GM21515 (cell line): ENCODE measurements around the gene ARHGAP26.

Experiments used
- ATAC-seq: cut with Tn5 transposase; IDR thresholded peaks from one replicate; pipeline ENCODE4 v1.9.1; 2021; ENCODE audit not compliant: unreplicated experiment

Gene ARHGAP26

DNA sequence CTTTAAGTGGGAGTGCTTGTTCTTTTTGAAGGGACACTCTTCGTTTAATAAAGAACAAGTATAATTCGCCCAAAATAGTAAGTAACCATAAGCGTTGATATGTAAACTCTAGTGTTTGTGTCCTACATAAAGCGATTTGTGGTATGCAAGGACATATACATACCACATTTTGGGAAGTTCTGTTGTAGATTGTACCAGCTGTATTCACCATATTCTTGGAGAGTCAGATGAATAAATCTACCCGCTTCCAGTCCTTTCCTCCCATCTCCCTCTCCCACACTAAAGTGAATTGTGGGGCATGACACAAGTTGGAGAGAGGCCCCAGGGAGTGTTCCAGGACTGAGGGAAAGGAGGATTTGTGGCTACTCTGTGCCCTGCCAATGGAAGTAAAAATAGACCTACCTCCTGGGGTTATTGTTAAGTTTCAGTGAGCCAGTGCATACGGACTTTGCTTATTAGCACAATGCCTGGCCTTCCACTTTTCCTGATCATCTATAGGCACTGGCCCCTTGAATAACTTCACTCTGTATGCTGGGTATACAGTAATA is 40.6 kb downstream of the ARHGAP26 start:
- ATAC-seq, result no peak

DNA sequence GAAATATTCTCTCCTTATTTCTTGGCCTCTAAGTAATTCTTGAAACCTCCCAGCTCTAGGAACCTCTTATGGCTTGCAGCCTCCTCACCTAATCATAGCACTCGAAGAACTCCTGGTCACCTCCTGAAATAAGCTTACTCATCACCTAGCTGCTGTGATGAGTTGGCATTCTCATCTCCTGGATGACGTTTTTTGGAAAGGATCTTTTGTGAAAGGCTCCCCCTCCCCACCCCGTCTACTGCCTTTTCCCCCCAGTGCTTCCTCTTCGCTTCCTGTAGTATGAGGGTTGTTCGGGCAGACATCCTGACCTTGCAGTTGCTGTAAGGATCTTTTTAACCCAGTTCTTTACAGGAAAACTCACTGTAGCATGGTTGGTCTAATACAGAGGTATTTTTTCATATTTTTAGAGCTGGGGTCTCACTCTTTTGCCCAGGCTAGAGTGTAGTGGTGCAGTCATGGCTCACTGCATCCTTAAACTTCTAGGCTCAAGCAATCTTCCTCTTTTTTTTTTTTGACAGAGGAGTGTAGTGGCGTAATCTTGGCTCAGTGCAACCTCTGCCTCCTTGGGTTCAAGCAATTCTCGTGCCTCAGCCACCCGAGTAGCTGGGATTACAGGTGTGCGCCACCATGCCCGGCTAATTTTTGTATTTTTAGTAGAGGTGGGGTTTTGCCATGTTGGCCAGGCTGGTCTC is 41.8 kb downstream of the ARHGAP26 start:
- no peak for ATAC-seq

DNA sequence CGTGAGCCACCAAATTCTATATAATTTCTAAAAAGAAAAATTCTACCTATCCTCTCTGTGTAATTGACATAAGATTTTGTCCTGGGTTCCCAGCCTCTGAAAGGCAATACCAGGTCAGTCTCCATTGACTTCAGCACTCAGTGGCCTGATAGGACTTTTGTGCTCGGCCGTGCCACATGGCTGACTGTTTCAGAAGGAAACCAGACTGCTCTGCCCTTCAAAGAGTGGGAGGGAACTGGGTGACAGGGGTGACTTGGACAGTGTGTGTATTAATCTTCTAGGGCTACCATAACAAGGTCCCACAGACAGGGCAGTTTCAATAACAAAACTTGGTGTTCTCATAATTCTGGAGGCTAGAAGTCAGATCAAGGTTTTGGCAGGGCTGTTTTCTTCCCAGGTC is 43.0 kb downstream of the ARHGAP26 start:
- ATAC-seq, result no peak

DNA sequence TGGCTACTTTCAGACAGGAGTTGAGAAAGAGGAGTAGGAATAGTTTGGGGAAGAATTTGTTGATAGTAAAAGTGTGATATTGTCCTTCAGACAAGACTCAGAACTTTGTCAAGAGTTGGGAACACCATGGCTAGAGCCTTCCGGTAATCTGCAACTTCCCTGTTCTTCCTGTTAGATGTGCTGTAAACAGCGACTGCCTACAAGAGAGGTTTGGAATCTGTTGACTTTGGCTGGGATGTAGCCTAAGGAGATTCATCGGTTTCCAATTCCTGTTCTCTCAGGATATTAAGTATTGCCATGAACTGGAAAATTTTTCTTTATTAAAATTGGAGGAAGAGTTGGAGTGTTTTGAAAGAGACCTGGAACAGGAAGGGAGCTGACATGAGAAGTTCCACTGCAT is 43.9 kb downstream of the ARHGAP26 start:
- ATAC-seq, result no peak

DNA sequence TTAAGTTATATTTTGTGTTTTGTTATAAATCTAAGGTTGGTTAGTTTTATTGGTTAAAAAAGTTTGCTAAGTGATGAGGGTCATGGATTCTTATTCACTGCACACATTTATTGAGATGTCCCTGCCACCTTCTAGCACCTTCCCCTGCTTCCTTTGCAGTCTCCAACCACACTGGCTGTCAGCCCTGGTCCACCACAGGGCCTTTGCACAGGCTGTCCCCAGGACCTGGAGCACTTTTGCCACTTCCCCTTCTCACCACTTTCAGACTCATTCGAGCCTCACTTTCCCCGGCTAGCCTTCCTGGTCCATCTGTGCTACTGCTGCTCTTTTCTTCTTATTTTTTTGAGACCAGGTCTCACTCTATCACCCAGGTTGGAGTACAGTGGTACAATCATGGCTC is 45.3 kb downstream of the ARHGAP26 start:
- no peak for ATAC-seq

DNA sequence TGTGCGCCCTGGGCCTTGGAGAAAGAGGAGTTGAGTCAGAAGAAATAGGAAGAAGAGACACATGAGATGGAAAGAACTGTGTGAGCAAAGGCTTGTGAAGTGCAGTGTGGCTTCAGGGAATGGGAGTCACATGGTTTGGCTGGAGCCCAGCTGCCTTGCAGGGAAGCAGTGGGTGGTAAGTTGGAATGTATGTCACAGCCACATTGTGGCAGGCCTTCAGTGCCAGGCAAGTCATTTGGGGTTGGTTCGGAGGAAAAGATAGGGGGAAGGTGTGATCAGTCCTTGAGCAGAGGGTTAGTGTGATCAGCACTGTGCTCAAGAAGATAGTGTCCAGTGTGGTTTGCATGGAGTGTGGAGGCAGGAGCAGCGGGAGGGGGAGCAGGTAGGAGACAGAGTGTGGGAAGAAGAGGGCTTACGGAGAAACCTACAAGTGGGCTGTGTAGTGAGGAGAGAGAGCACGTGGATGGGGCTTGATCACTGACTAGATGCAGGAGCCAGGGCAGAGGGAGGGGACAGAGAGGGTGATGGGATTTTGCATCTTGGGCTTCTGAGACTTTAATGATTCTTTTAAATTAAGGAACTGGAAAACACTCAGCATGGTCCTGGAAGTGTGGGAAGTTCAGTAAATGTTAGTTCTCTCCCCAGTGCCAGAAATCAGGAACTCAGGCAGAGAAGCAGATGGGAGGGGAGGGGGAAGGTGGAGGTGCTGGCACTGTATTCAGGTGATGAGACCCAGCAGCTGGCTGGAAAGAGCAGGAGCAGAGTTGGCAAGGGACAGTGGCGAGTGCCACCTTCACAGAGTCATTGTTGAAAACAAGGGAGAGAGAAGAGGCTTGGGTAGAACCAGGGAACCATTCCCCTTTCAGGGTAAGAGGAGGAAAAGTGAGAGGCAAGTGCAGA is 46.6 kb downstream of the ARHGAP26 start:
- no peak for ATAC-seq

DNA sequence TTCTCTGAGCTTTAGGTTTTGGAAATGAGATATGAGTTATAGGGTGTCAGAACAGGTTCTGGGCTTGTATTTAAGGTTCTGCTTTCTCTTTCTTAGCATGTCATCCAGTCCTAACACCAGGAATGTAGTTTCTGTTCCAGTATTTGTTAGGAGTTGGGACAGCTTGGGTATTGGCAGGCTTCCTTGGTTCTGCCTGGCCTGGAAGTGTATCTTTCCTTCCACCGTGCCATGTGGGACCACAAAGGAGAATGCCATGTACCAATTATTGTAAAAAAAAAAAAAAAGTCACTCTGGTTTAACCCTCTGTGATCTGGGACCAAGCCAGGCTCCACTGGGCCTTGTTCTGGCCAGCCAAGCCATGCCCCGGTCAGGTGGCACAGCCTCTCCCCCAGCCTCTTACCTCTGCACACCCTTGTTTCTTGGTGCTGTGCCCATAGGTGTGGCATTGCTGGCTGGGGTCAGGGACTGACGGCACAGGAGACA is 47.8 kb downstream of the ARHGAP26 start:
- ATAC-seq, result no peak

DNA sequence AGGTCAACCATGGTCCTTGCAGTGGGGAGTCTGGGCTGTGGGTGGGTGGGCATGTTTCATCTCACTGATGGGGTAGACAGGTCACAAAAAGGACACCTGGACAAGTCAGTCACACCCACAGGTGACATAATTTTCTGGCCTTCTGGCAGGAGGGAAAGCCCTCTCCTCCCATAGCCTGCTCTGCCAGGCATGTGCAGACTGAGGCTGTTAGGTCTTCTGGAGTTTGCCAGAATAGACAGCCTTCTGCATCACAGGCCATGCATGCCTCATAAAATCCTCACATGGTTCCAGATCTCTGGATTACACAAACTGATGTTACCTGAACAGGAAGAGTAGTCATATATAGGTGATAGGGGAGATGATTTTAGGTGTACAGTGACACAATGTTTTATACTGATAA is 49.1 kb downstream of the ARHGAP26 start:
- ATAC-seq, result no peak

DNA sequence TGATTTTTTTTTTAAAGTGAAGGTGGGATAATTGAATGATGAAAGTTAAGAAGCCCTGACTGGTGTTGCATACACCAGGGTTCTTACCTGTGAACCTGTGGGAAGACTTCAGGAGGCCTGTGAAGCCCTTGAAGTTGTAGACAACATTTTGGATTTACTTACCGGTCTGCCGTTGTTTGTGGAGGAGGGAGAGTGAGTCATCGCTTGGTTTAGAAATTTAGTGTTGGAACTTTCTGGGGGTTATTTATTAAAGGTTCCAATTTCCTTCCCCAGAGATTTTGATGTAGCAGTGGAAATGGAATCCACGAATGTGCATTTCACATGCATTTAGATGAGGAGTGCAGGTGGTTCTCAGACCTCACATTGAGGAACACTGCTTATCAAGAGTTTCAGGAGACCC is 49.6 kb downstream of the ARHGAP26 start:
- no peak for ATAC-seq

DNA sequence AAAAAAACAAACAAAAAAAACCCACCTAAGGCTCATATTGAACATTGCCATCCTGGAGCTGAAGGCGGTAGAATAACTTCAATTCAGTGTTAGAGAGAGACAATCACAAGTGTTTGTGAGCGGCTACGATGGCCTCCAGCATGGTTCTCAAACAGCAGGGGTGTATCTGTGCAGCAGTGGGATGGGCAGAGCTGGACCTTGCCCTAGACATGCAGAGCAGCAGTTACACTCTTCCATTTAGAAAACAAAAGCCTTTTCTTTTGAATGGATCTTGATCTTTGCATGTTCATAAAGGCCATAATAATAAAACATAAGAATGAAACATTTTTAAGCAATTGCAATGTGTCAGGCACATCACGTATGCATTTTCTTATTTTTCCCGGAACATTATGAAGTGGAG is 50.3 kb downstream of the ARHGAP26 start:
- ATAC-seq, result no peak

DNA sequence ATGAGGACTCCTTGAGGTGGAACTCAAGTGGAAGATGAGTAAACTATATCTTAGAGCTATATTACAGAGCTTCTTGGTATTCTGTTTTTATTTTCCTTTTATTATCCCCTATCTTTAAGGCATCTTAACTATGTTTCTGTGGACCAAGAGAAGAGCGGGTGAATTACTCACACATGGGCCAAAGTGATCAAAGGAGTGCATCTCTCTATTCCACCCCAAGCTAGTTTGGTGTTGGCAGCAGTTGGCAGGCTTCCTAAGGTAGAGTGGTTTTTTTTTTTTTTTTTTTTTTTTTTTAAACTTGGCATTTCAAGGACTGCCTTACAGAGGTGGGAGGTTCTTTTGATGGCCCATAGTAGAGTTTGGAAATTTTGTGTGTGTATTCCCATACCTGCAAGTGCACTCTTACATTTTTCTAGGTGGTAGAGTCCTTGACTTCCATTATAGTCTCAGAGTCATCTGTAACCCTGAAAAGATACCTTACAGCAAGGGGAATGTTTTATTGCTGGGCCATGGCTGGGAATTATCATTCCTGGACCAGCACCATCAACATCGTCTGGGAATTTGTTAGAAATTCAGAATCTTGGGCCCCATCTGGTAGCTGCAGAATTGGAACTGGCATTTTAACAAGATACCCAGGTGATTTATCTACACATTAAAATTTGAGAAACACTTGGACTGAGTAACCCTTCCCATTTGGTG is 51.0 kb downstream of the ARHGAP26 start:
- ATAC-seq, result no peak

DNA sequence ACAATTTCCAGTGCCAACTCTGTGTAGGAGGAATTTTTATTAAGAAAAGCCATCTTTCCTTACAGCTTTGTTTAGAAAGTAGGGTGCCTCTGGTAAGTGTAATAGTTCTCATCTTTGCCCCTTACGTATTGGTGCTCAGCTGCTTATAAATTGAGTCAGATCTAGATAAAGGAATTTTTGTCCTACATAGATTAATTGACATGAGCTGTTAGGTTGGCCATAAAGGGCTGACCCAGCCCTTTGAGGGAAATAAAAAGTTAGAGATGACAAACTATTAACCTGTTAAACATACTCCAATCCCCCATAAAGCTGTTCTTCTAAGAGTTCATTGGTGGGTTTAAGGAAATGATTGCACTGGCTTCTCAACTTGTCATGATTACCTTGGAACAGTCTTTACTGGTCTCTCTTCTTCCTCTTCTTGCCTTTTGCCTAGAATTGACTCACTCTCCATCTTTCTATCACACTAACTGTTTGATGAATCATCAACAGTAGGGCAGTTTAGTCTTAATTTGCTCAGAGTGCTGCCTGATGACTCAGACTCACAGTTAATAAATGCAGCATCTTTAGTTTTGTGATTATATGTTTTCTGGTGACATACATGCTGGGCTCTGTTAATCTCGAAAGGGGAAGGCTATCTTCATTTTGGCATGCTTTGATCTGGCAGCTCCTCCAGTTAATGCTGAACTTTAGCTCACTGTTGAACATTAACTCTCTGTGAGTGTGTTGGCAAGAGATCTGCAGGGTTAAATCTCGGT is 51.7 kb downstream of the ARHGAP26 start:
- ATAC-seq, result no peak

DNA sequence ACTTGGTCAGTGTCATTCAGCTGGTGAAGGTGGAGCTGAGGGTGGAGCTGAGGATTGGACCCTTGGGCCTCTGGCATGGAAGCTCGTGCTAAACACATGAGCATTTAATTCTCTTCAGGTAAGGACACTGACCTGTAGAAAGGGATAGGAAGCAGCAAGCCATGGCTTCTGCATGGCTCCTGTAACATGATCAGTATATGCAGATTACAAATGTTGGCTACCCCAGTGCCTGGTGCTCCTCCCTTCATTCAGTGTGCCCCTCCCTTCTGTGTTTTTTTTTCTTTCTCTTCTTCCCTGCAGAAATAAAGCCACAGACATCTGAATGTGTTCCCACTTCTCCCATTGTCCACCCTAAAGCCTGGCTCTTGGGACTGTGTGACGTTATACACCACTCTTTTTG is 52.9 kb downstream of the ARHGAP26 start:
- no peak for ATAC-seq

DNA sequence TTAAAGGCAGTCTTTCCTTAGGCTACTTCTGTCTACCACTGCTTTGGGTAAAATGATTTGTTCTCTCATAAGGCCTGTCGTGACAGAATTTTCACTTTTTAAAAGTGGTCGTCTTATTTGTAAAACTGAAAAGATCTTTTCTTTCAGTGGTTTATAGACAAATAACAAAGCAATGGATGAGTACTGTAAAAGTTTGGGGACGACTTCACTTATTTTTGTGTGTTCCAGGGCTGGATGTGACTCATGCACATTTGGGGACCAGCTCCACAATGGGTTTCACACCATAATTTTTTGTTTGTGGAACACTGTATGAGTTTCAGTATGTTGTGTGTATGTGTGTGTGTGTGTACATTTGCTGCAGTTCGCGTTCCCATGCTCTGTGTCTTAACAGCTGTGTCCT is 53.6 kb downstream of the ARHGAP26 start:
- no peak for ATAC-seq

DNA sequence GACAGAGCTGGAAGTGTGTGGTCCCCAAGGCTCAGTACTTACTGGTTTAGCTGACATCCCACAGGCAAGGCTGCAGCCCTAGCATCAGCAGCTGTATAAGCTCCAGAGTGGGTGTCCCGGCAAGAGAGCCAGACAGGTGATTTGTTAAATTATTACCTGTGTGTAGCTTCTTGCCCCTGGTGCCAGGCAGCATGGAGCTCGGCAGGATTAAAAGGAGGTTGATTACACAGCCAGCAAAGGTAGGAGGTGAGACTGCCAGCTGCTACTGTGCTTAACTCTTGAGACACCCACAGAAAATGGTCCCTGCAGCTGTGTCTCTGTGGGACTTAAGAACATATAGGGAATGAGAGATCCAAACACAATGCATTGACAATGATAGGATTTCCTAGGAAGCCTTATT is 54.2 kb downstream of the ARHGAP26 start:
- ATAC-seq, result no peak

DNA sequence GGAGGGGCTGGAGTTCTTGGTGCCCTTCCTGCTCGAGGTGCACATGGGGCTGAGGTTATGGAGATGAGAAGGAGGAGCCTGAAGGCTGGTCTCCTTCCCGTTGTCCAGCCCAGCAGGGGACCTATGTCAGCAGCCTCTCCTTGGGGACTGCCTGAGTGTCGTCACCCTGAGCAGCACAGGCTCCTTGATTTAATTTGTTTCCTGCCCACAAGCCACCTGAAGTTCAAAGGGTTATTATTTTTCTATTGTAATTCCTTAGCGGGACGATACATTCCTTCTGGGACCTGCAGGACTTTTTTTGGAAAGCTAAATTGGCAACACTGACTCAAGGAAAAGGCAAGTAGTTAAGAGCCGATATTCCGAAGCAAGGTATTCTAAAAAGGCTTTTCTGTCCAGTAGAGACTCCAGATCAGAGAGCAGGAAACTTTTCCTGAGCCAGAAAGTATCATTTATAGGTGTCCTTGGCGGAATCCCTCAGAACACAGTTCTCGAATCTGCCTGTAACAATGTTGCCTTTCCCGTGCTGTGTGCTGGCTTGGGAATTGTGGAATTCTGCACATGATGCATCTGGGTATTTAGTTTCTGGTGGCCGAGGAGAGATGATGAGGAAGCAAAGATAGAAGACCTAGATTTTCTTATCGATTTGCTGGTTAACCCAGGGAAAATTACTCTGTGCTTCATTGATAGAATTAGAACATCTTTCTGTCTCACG is 55.4 kb downstream of the ARHGAP26 start:
- no peak for ATAC-seq

DNA sequence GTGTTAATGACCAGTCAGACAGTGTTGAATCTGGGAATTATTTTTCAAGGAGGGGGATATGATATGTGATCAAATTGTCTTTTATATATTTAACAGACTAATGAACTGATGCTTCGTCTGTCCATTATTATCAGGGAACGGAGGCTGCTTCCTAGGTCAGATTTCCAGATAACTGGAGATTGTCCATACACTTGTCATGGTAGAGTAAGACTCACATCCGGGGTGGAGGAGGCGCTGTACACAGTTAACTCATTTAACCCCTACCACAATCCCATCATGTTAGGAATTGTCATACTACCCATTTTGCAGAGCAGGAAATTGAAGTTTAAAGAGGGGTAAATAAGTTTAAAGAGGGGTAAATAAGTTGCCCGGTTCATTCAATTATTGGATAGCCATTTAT is 55.9 kb downstream of the ARHGAP26 start:
- no peak for ATAC-seq

DNA sequence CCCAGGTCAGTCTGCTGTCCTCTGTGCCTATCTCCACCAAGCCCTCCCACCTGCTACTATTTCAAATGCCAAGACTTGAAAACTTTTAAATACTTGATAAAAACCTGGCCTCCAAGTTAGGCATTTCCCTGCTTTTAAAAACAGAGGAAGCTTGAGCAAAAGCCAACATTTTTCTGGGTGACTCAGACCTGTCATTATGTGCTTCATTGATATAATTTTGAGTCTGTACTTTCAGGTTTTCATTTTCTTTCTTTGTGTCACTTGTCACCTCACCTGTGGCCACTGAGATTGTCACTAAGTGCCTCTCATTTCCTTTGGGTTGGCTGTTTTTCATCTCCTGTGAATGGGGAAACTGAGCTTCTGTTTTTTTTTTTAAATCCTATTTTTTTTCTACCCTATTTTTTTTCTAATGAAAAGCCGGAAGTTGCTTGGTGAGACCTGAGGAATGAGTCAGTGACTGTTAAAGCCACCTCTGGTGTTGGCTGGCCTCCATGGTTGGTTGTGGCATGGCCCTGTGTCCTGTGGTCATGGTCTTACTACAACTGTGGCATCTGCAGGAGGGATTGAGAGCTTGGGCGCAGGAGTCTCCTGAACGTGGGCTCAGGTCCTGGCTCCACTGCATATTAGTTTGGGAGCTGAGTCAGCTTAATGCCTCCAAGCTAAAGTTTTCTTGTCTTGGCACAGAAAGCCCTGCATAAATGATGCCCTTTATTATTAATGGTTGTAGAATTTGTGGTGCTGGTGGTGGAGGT is 56.7 kb downstream of the ARHGAP26 start:
- ATAC-seq, result no peak

DNA sequence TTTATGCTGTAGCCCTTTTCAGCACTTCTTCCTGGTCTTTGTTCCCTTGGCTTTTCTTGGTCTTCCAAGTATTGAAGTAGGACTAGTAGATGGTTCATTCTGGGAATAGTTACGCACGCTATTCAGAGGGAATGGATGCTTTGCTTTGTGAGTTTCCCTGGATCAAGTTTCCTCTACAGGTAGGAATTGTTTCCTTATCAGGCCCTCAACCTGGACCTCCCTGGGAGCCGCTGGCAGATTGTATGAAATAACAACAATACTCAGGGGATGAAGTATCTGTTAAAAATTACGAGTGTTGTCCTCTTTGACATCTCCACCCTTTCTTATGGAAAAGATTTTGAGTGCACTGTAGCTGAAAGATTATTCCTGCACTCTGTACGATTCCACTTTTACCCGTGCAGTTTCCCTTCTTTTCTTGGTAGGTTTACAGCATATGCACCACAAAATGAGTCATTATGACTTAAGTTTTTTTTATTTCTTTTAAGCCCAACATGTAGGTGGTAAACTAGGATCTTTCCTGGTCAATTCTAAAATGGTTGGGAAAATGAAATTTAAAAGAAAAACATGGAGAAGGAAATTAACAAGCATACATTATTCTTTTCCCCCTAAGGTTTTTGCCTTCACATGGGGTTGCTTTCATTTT is 57.9 kb downstream of the ARHGAP26 start:
- no peak for ATAC-seq
